ENCODE measurements around the gene FAM81B. TPM values are rescaled to one million over a fixed set of nuclear protein-coding genes. Genes with fewer than 3 reads are reported as not detected.

The FAM81B gene
- 19.6 and 22.3 TPM in 2 replicates for polyA plus RNA-seq

GRCh38 chr5:95390812-95391492 lies at the start of gene FAM81B:
FAM81B (plus strand) TSS chr5:95391366; CDS start chr5:95391390, 24 bp downstream.

Other genes with a start within 250 kb of the FAM81B start
- 8.5 and 27.0 TPM in 2 replicates for gene MCTP1, start 106.3 kb upstream of the FAM81B start, polyA plus RNA-seq
- gene SKIC3, start 163.6 kb downstream of the FAM81B start, polyA plus RNA-seq: 127 and 189 TPM in 2 replicates
- 23.9 and 26.6 TPM in 2 replicates for gene ARSK, start 163.7 kb downstream of the FAM81B start, polyA plus RNA-seq
- gene GPR150, start 228.7 kb downstream of the FAM81B start, polyA plus RNA-seq: 0.58 TPM in 1 of 2 replicates, not detected in the other

Measured in Purkinje cell (primary cell).